H1 (cell line): ENCODE results near the gene RBM44. TPM values are rescaled to one million over a fixed set of nuclear protein-coding genes. Genes with fewer than 3 reads are reported as not detected.

Experiments used
- CTCF ChIA-PET: fragments of 300-600 bp; sonication (Branson Sonifier 250); formaldehyde crosslinking; loops from one replicate; lab custom pipeline; 2021; ENCODE audit not compliant: partially characterized antibody; lab: Charles Lee
- POLR2A ChIA-PET: fragments of 300-600 bp; sonication (Branson Sonifier 250); formaldehyde crosslinking; loops from one replicate; lab custom pipeline; 2021; ENCODE audit warnings: inconsistent platforms; ENCODE audit not compliant: partially characterized antibody; lab: Charles Lee
- DNase-seq, 2 experiments: peaks; one replicate each; pipeline versions ENCODE4 v3.0.0 to v3.0.0-alpha.2; 2010 to 2022; ENCODE audit warnings: low spot score in 2 of 2, low read depth in 1 of 2, mixed read lengths in 1 of 2
- FAIRE-seq: peaks from 2 replicates; lab custom pipeline; 2011; peaks lifted over from hg19 to GRCh38; lab: Jason Lieb, UNC
- H2AFZ ChIP-seq: 2 replicates; pipeline ENCODE4 v1.8.1; 2012; ENCODE audit warnings: low read length, inconsistent platforms
- H2AK5ac ChIP-seq: 2 replicates; pipeline ENCODE4 v1.6.1; 2013; ENCODE audit warnings: low read depth, low read length
- H2BK120ac ChIP-seq: replicated peaks from 2 replicates; pipeline ENCODE3; 2013; ENCODE audit warnings: low read depth, low read length, inconsistent platforms
- H2BK12ac ChIP-seq: 2 replicates; pipeline ENCODE4 v1.6.1; 2013; ENCODE audit warnings: low read depth, low read length
- H2BK15ac ChIP-seq: 2 replicates; pipeline ENCODE4 v1.6.1; 2013; ENCODE audit warnings: low read length
- H2BK20ac ChIP-seq: 2 replicates; pipeline ENCODE4 v1.6.1; 2013; ENCODE audit warnings: low read length
- H2BK5ac ChIP-seq: 2 replicates; pipeline ENCODE4 v1.6.1; 2013; ENCODE audit warnings: low read depth, low read length
- H3K14ac ChIP-seq: 2 replicates; pipeline ENCODE4 v1.6.1; 2013; ENCODE audit warnings: inconsistent platforms; ENCODE audit not compliant: insufficient read length
- H3K18ac ChIP-seq: 2 replicates; pipeline ENCODE4 v1.6.1; 2013; ENCODE audit warnings: low read length; ENCODE audit errors: extremely low read depth
- H3K23ac ChIP-seq: 2 replicates; pipeline ENCODE4 v1.6.1; 2013; ENCODE audit warnings: inconsistent platforms; ENCODE audit not compliant: insufficient read length
- H3K23me2 ChIP-seq: 2 replicates; pipeline ENCODE4 v1.6.1; 2013; ENCODE audit warnings: low read depth, low read length
- H3K27ac ChIP-seq: 2 replicates; pipeline ENCODE4 v1.6.1; 2011; ENCODE audit warnings: low read depth, low read length, inconsistent platforms
- H3K27me3 ChIP-seq, 4 experiments: replicated peaks in 1 of 4; 1 replicate in 1 of 4; 2 replicates in 3 of 4; pipeline versions ENCODE4 v1.6.1 to v1.8.1; 2011 to 2013; ENCODE audit warnings: low read length in 3 of 4, mild to moderate bottlenecking in 3 of 4, inconsistent platforms in 2 of 4, mixed read lengths in 2 of 4, moderate library complexity in 1 of 4; ENCODE audit not compliant: control insufficient read depth in 3 of 4, insufficient read depth in 3 of 4; ENCODE audit errors: extremely low read depth in 1 of 4
- H3K36me3 ChIP-seq, 4 experiments: 2 replicates each; pipeline versions ENCODE4 v1.6.1 to v1.8.1; 2011 to 2013; ENCODE audit warnings: mild to moderate bottlenecking in 4 of 4, low read length in 3 of 4, moderate library complexity in 2 of 4, control low read depth in 1 of 4, inconsistent platforms in 1 of 4; ENCODE audit not compliant: insufficient read depth in 4 of 4, control insufficient read depth in 2 of 4
- H3K4ac ChIP-seq: replicated peaks from 2 replicates; pipeline ENCODE3; 2013; ENCODE audit warnings: low read length, low read depth, mixed read lengths, inconsistent platforms; ENCODE audit not compliant: insufficient read length
- H3K4me1 ChIP-seq, 4 experiments: replicated peaks in 1 of 4; 1 replicate in 1 of 4; 2 replicates in 3 of 4; pipeline versions ENCODE4 v1.6.1 to v1.8.1; 2011 to 2013; ENCODE audit warnings: low read length in 3 of 4, inconsistent platforms in 2 of 4, mixed read lengths in 1 of 4; ENCODE audit not compliant: insufficient read depth in 4 of 4, control insufficient read depth in 3 of 4
- H3K4me2 ChIP-seq, 2 experiments: 2 replicates each; pipeline versions ENCODE4 v1.6.1 to v1.8.1; 2011 to 2013; ENCODE audit warnings: low read depth in 2 of 2, low read length in 2 of 2, control low read depth in 1 of 2, inconsistent platforms in 1 of 2, mild to moderate bottlenecking in 1 of 2; ENCODE audit not compliant: insufficient read depth in 1 of 2
- H3K4me3 ChIP-seq, 4 experiments: fragments of 200-600, 300-600 bp in 1 of 4; sonication (generic), shearing (Covaris generic), sonication (Bioruptor Twin) in 1 of 4; 2 replicates each; pipeline versions ENCODE4 v1.5.1 to v1.8.1; 2011 to 2016; ENCODE audit warnings: low read length in 4 of 4, low read depth in 3 of 4, control low read depth in 2 of 4, inconsistent platforms in 2 of 4, mild to moderate bottlenecking in 2 of 4, mixed read lengths in 1 of 4, moderate library complexity in 1 of 4; ENCODE audit not compliant: insufficient read depth in 2 of 4; ENCODE audit errors: extremely low read depth in 1 of 4
- H3K56ac ChIP-seq: replicated peaks from 2 replicates; pipeline ENCODE3; 2013; ENCODE audit warnings: low read depth, mild to moderate bottlenecking, mixed read lengths, low read length, inconsistent platforms; ENCODE audit not compliant: insufficient read length
- H3K79me1 ChIP-seq: 2 replicates; pipeline ENCODE4 v1.6.1; 2013; ENCODE audit warnings: low read depth, low read length, control low read depth
- H3K79me2 ChIP-seq, 2 experiments: 2 replicates each; pipeline versions ENCODE4 v1.6.1 to v1.8.1; 2012 to 2013; ENCODE audit warnings: low read length in 2 of 2, mild to moderate bottlenecking in 2 of 2, inconsistent platforms in 1 of 2; ENCODE audit not compliant: insufficient read depth in 2 of 2, control insufficient read depth in 1 of 2
- H3K9ac ChIP-seq, 4 experiments: replicated peaks in 1 of 4; 1 replicate in 1 of 4; 2 replicates in 3 of 4; pipeline versions ENCODE4 v1.6.1 to v1.8.1; 2011 to 2013; ENCODE audit warnings: low read depth in 3 of 4, low read length in 3 of 4, control low read depth in 2 of 4, mild to moderate bottlenecking in 2 of 4, moderate library complexity in 2 of 4, inconsistent platforms in 1 of 4; ENCODE audit errors: extremely low read depth in 1 of 4
- H3K9me3 ChIP-seq, 2 experiments: 2 replicates each; pipeline versions ENCODE4 v1.6.1 to v1.8.1; 2012 to 2013; ENCODE audit warnings: mild to moderate bottlenecking in 2 of 2, moderate library complexity in 2 of 2, control low read depth in 1 of 2, inconsistent platforms in 1 of 2, low read depth in 1 of 2, low read length in 1 of 2, mixed read lengths in 1 of 2; ENCODE audit not compliant: insufficient read depth in 2 of 2
- H4K20me1 ChIP-seq, 2 experiments: replicated peaks in 1 of 2; 2 replicates each; pipeline versions ENCODE3 to v1.8.1; 2011 to 2013; ENCODE audit warnings: inconsistent platforms in 2 of 2, low read length in 2 of 2, mild to moderate bottlenecking in 1 of 2; ENCODE audit not compliant: insufficient read depth in 2 of 2, control insufficient read depth in 1 of 2
- H4K5ac ChIP-seq: 2 replicates; pipeline ENCODE4 v1.6.1; 2013; ENCODE audit warnings: low read length, low read depth, mixed read lengths, inconsistent platforms; ENCODE audit not compliant: insufficient read length
- H4K8ac ChIP-seq: 2 replicates; pipeline ENCODE4 v1.8.0; 2013; ENCODE audit warnings: mild to moderate bottlenecking, moderate library complexity, low read length, inconsistent platforms; ENCODE audit not compliant: insufficient read depth; ENCODE audit errors: extremely low read depth
- H4K91ac ChIP-seq: replicated peaks from 2 replicates; pipeline ENCODE3; 2013; ENCODE audit warnings: low read length, mixed read lengths, inconsistent platforms; ENCODE audit not compliant: insufficient read length
- CBX5 ChIP-seq: fragments of 300-800, 300-1000 bp; sonication (generic); IDR thresholded peaks from 2 replicates; pipeline ENCODE4 v1.7.1; 2016; ENCODE audit warnings: antibody characterized with exemption, low read length, low read depth
- CREB1 ChIP-seq: IDR thresholded peaks from 2 replicates; pipeline ENCODE4 v1.6.1; 2012; ENCODE audit warnings: inconsistent platforms
- E2F6 ChIP-seq: IDR thresholded peaks from 2 replicates; pipeline ENCODE4 v1.6.1; 2012; ENCODE audit warnings: inconsistent platforms
- EGR1 ChIP-seq: IDR thresholded peaks from 2 replicates; pipeline ENCODE4 v1.6.1; 2011; ENCODE audit warnings: low read depth, low read length, borderline replicate concordance
- RBBP5 ChIP-seq: IDR thresholded peaks from 2 replicates; pipeline ENCODE4 v1.7.1; 2012; ENCODE audit warnings: low read depth, mild to moderate bottlenecking, inconsistent platforms, low read length, moderate library complexity, borderline replicate concordance
- RXRA ChIP-seq: IDR thresholded peaks from 2 replicates; pipeline ENCODE4 v1.6.1; 2011; ENCODE audit warnings: low read depth, mild to moderate bottlenecking, low read length, moderate library complexity; ENCODE audit not compliant: insufficient read depth
- SIN3A ChIP-seq, 2 experiments: IDR thresholded peaks in 1 of 2; conservative IDR thresholded peaks in 1 of 2; 2 replicates each; pipeline ENCODE4 v1.6.1; 2011 to 2012; ENCODE audit warnings: low read length in 2 of 2, improper control_type of control experiment in 1 of 2, low read depth in 1 of 2, mild to moderate bottlenecking in 1 of 2
- SP2 ChIP-seq: IDR thresholded peaks from 2 replicates; pipeline ENCODE4 v1.6.1; 2012; ENCODE audit warnings: mild to moderate bottlenecking, low read length, inconsistent platforms
- TAF7 ChIP-seq: optimal IDR thresholded peaks from 2 replicates; pipeline ENCODE3; 2011; ENCODE audit warnings: low read depth, mild to moderate bottlenecking, inconsistent platforms, low read length, moderate library complexity, borderline replicate concordance
- TCF12 ChIP-seq: IDR thresholded peaks from 2 replicates; pipeline ENCODE4 v1.6.1; 2011; ENCODE audit warnings: low read depth, mild to moderate bottlenecking, low read length
- WGBS, 2 experiments: shearing (Covaris generic) in 1 of 2; methylation state at CpG; one replicate each; pipeline versions ENCODE4 v1.1.6 to v1.1.7; 2013 to 2015; ENCODE audit warnings: low lambda C conversion rate in 2 of 2, mixed read lengths in 2 of 2, inconsistent platforms in 1 of 2, low coverage in 1 of 2, missing lambda C conversion rate in 1 of 2; ENCODE audit not compliant: insufficient replicate concordance in 2 of 2, insufficient coverage in 1 of 2, insufficient read length in 1 of 2; ENCODE audit errors: extremely low coverage in 1 of 2, missing lambda C conversion rate in 1 of 2; 5-methylcytosine and 5-hydroxymethylcytosine counted together
- polyA plus RNA-seq, 7 experiments: library from polyadenylated mRNA; depleted of rRNA in 3 of 7; stranded (reverse) in 5 of 7; unstranded in 2 of 7; fragments of >200 nt in 5 of 7; fragments of 200-250 nt in 2 of 7; gene quantifications; 1 replicate in 5 of 7; 2 replicates in 1 of 7; 4 replicates in 1 of 7; pipeline versions ENCODE4 v1.2.1 to v1.2.3, GENCODE V29; 2011 to 2013; ENCODE audit warnings: missing spikeins in 2 of 7, mixed read lengths in 2 of 7
- total RNA-seq: library from RNA; stranded (reverse); fragmentation: NEBNext Ultra II Directional; extraction: Animal tissue kit (Norgen Biotek cat#: 25700); gene quantifications from 2 replicates; pipeline ENCODE4 v1.2.1, GENCODE V29; 2021

RBM44 gene
- total and polyA plus RNA-seq, 2 of the 8 experiments (the other 6 are each of a cell fraction or from before 2014, with no cell fraction given), result 0.12 to 0.43 TPM

GRCh38 chr2:237870126-237870525 is 71.5 kb downstream of the RBM44 start:
- TF ChIP-seq RXRA (no peak), RBBP5 (no peak), TAF7 (no peak), SP2 (no peak), SIN3A (conservative IDR thresholded peaks at IDR 0.05 in 1 of 2, IDR thresholded peaks at IDR 0.05 in 1 of 2; ENCODE audit: low read depth in 1 of 2, low read length in 2 of 2) (no peak), CBX5 (no peak), E2F6 (no peak), EGR1 (no peak), CREB1 (no peak), TCF12 (no peak)
- CTCF ChIA-PET, result no interaction called here
- no peak overlapping the region for H3K9ac ChIP-seq

More at GRCh38 chr2:237870126-237870525, 71.5 kb downstream of the RBM44 start:
- Histone ChIP-seq H3K79me1 (no peaks in the 10 kb centered on the region), H3K27ac (no peak overlapping the region), H3K36me3 (no peaks in the 10 kb centered on the region), H2BK5ac (no peak overlapping the region), H3K4me1 (peaks cover 0 to 4% (median 0%) of the 10 kb centered on the region in 4 experiments; a peak in 2 of 7 replicates), H3K18ac (no peak overlapping the region), H3K23ac (no peak overlapping the region), H3K27me3 (no peaks in the 10 kb centered on the region), H2AFZ (no peak overlapping the region), H3K4me3 (no peak overlapping the region), H4K8ac (no peak overlapping the region), H4K20me1 (no peaks in the 10 kb centered on the region), H2BK12ac (no peak overlapping the region), H3K14ac (no peak overlapping the region), H3K9me3 (no peaks in the 10 kb centered on the region; a peak in 1 of 4 replicates), H2BK15ac (no peak overlapping the region), H4K91ac (no peak overlapping the region), H2AK5ac (no peak overlapping the region), H3K4ac (no peak overlapping the region), H3K56ac (no peak overlapping the region), H4K5ac (no peak overlapping the region), H3K23me2 (no peaks in the 10 kb centered on the region), H2BK20ac (no peak overlapping the region), H2BK120ac (no peak overlapping the region), H3K4me2 (no peak overlapping the region), H3K79me2 (no peaks in the 10 kb centered on the region)
- DNase-seq (no peak), FAIRE-seq (no peak)
- POLR2A ChIA-PET, result no interaction called here
- 81% methylated on average over 11 of the region's 11 CpGs; no CpG with 5 or more reads in 1 of the 2 experiments for WGBS, 2 experiments
